SK-N-SH (cell line): ENCODE results near the gene TMEM35B.

Experiments
- EZH2phosphoT487 ChIP-seq: fragments of 200-600 bp; sonication (generic); IDR thresholded peaks from 2 replicates; pipeline ENCODE4 v1.6.1; 2017; ENCODE audit warnings: low read depth, mixed run types, mild to moderate bottlenecking, antibody characterized with exemption, moderate library complexity, borderline replicate concordance
- FOSL2 ChIP-seq: IDR thresholded peaks from 2 replicates; pipeline ENCODE4 v1.4.0; 2012; ENCODE audit warnings: low read depth, mild to moderate bottlenecking, moderate library complexity, borderline replicate concordance

GRCh38 chr1:34975771-34976170 is 9.4 kb downstream of the TMEM35B start:
- TF ChIP-seq FOSL2 (no peak), EZH2phosphoT487 (no peak)
